Measurements from ENCODE around the gene VPS35. TPM values are rescaled to one million over a fixed set of nuclear protein-coding genes. Genes with fewer than 3 reads are reported as not detected.
A peak's percentile ranks its signal among the peaks of the same experiment; 100 is the strongest.

VPS35 gene
- total and polyA plus RNA-seq, 3 experiments from 2014 or later = 69.2 to 89.8 (median 89.0) TPM

DNA sequence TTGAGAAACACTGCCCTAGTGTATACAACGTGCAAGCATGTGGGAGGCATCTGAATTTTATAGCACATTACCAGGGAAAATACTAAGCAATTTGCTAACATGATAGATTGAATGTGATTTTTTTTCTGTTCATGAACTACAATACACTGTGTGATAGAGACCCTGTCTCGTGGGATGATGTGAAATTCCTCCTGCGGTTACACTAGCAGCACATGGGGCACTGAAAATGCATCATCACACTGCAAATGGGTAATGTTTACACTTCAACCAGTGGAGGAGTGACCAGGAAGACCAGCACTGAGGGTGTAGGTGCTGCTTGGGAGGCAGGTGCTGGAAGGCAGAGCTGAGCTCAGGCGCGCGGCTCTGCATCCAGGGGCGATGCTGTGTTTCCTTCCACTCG is 29.2 kb upstream of the VPS35 start:
- Histone ChIP-seq H3K4me3 (ENCODE audit: low read length) (no peak overlapping the region), H3K9me3 (ENCODE audit: low read length) (no peaks in the 10 kb centered on the region), H3K4me1 (ENCODE audit: insufficient read depth, low read length) (no peaks in the 10 kb centered on the region), H3K27ac (ENCODE audit: low read depth, low read length) (no peak overlapping the region), H3K36me3 (ENCODE audit: insufficient read depth, low read length) (no peaks in the 10 kb centered on the region), H3K27me3 (ENCODE audit: insufficient read depth, low read length, poor library complexity, severe bottlenecking) (no peaks in the 10 kb centered on the region)
- Mint-ChIP-seq H3K4me1 (no peaks in the 10 kb centered on the region), H3K9me3 (no peaks in the 10 kb centered on the region), H3K27me3 (peaks cover 0 to 5% of the 10 kb centered on the region in 2 donors), H3K36me3 (no peaks in the 10 kb centered on the region), H3K4me3 (no peak overlapping the region), H3K27ac (no peak overlapping the region)
- ChIA-PET POLR2A (no interaction called here), CTCF (no interaction called here)
- no peak for DNase-seq

DNA sequence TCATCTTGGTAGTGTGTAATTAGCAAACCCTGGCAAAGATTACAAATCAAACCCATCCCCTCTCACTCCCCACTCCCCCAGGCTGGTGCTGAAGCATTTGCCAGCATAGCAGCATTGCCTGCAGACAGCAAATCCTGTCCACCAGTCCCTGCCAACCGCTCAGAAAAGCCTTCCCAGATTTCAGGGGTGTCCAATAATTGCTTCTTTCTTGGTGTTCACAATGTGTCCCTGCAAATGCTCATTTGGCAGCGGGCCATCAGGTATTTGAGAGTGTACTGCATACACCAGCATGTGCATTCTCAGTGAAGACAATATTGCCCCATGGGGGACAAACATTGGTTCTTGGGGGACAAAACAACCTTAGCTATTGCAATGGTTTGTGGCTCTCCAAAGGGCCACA is 28.7 kb upstream of the VPS35 start:
- Histone ChIP-seq H3K4me1 (ENCODE audit: insufficient read depth, low read length) (no peaks in the 10 kb centered on the region), H3K36me3 (ENCODE audit: insufficient read depth, low read length) (no peaks in the 10 kb centered on the region), H3K27ac (ENCODE audit: low read depth, low read length) (no peak overlapping the region), H3K9me3 (ENCODE audit: low read length) (no peaks in the 10 kb centered on the region), H3K4me3 (ENCODE audit: low read length) (no peak overlapping the region), H3K27me3 (ENCODE audit: insufficient read depth, low read length, poor library complexity, severe bottlenecking) (no peaks in the 10 kb centered on the region)
- Mint-ChIP-seq H3K4me1 (no peaks in the 10 kb centered on the region), H3K36me3 (no peaks in the 10 kb centered on the region), H3K27me3 (peaks cover 0 to 5% of the 10 kb centered on the region in 2 donors), H3K4me3 (no peak overlapping the region), H3K9me3 (no peaks in the 10 kb centered on the region), H3K27ac (no peak overlapping the region)
- CTCF ChIA-PET = no interaction called here
- POLR2A ChIA-PET = no interaction called here
- DNase-seq = no peak

DNA sequence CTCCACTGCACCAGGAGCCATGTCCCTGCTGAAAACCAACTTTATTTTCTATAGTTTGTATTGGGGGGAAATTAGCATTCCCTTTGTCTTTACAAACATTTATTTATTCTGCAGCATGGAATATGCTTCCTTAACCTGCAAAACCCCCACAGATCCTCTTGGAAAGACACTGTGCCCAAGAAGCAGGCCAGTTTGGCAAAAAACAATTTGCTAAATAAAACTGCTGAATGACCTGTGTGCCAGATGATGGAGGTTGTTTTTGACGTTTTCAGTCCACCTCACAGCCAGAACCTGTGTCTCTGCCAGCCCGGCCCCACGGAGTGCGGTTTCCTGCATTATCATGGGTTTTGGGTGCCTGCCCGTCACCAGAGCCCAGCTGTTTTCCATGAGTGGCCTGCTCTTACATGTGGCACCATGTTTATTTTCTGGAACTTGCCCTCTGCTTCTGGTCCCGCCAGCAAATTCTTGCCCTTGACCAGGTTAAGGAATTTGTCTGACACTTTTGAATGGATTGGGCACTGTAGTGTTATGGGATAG is 26.9 kb upstream of the VPS35 start:
- ChIA-PET POLR2A (no interaction called here), CTCF (no interaction called here)
- Mint-ChIP-seq H3K27me3 (peaks cover 0 to 5% of the 10 kb centered on the region in 2 donors), H3K9me3 (no peaks in the 10 kb centered on the region), H3K4me3 (no peak overlapping the region), H3K36me3 (no peaks in the 10 kb centered on the region), H3K4me1 (no peaks in the 10 kb centered on the region), H3K27ac (no peak overlapping the region)
- Histone ChIP-seq H3K27me3 (ENCODE audit: insufficient read depth, low read length, poor library complexity, severe bottlenecking) (no peaks in the 10 kb centered on the region), H3K9me3 (ENCODE audit: low read length) (no peaks in the 10 kb centered on the region), H3K4me1 (ENCODE audit: insufficient read depth, low read length) (no peaks in the 10 kb centered on the region), H3K36me3 (ENCODE audit: insufficient read depth, low read length) (no peaks in the 10 kb centered on the region), H3K27ac (ENCODE audit: low read depth, low read length) (no peak overlapping the region), H3K4me3 (ENCODE audit: low read length) (no peak overlapping the region)
- DNase-seq = no peak

DNA sequence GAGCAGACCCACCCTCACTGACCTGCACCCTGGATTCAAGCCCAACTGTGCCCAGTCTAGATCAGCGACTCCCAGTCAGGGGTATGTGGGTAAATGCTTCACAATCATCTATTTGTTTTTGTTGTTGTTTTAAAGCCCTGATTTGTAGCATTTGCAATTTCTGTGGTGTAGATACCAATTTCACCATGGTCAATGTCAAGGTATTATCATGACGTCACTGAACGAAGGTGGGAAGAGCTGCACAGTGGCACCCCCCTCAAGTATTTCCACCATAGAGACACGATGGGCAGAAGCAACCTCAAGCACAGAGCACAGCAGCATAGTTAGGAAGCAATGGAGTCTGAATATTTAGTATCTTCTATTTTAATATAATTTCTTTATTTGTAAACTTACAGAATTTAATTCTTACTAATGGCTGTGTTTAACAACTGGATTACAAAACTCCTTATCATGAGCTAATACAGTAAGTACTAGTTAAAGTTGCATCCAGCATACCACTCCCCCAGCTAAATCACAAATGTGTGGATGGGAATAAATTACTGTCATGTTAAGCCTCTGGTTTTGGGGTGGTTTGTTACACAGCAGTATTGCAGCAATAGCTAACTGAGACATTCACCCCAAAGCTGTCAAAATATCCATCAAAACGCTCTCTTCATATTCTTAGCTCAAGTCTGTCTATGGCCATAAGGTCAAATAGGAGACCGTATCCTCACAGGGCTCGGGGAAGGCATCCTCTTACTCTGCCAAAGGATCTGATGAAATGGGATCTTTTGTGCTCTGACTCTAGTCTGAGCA is 26.0 kb upstream of the VPS35 start:
- no peak overlapping the region for H3K4me3 Mint-ChIP-seq
- H3K27ac Mint-ChIP-seq = no peak overlapping the region
- no peaks in the 10 kb centered on the region for H3K9me3 Mint-ChIP-seq
- POLR2A ChIA-PET = no interaction called here
- H3K27me3 ChIP-seq (ENCODE audit: insufficient read depth, low read length, poor library complexity, severe bottlenecking) = no peaks in the 10 kb centered on the region
- H3K4me3 ChIP-seq (ENCODE audit: low read length) = no peak overlapping the region
- DNase-seq = no peak
- no peak overlapping the region for H3K27ac ChIP-seq (ENCODE audit: low read depth, low read length)
- no peaks in the 10 kb centered on the region for H3K4me1 ChIP-seq (ENCODE audit: insufficient read depth, low read length)
- no peaks in the 10 kb centered on the region for H3K9me3 ChIP-seq (ENCODE audit: low read length)
- peaks cover 0 to 5% of the 10 kb centered on the region in 2 donors for H3K27me3 Mint-ChIP-seq
- CTCF ChIA-PET = no interaction called here
- H3K36me3 ChIP-seq (ENCODE audit: insufficient read depth, low read length) = no peaks in the 10 kb centered on the region
- H3K4me1 Mint-ChIP-seq = no peaks in the 10 kb centered on the region
- no peaks in the 10 kb centered on the region for H3K36me3 Mint-ChIP-seq

DNA sequence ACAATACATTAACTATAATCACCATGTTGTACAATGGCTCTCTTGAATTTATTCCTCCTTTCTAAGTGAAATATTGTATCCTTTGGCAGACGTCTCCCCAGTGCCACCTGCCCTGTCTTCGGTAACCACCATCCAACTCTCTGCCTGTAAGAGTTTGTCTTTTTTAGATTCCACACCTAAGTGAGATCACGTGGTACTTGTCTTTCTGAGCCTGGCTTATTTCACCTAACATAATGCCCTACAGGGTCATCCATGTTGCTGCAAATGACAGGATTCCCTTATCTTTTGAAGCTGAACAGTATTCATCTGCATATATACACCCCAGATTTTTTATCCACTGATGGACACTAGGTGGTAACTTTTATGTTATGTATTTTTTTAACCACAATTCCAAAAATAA is 24.7 kb upstream of the VPS35 start:
- no peaks in the 10 kb centered on the region for H3K9me3 Mint-ChIP-seq
- H3K27me3 Mint-ChIP-seq = peaks cover 0 to 5% of the 10 kb centered on the region in 2 donors
- DNase-seq = no peak
- H3K4me3 Mint-ChIP-seq = no peak overlapping the region
- no peaks in the 10 kb centered on the region for H3K4me1 Mint-ChIP-seq
- H3K27ac Mint-ChIP-seq = peak overlapping the region in 1 of 8 donors; percentile 24
- Histone ChIP-seq H3K36me3 (ENCODE audit: insufficient read depth, low read length) (no peaks in the 10 kb centered on the region), H3K4me3 (ENCODE audit: low read length) (no peak overlapping the region), H3K4me1 (ENCODE audit: insufficient read depth, low read length) (no peaks in the 10 kb centered on the region), H3K27ac (ENCODE audit: low read depth, low read length) (no peak overlapping the region), H3K27me3 (ENCODE audit: insufficient read depth, low read length, poor library complexity, severe bottlenecking) (no peaks in the 10 kb centered on the region), H3K9me3 (ENCODE audit: low read length) (no peaks in the 10 kb centered on the region)
- ChIA-PET CTCF (no interaction called here), POLR2A (no interaction called here)
- no peaks in the 10 kb centered on the region for H3K36me3 Mint-ChIP-seq

DNA sequence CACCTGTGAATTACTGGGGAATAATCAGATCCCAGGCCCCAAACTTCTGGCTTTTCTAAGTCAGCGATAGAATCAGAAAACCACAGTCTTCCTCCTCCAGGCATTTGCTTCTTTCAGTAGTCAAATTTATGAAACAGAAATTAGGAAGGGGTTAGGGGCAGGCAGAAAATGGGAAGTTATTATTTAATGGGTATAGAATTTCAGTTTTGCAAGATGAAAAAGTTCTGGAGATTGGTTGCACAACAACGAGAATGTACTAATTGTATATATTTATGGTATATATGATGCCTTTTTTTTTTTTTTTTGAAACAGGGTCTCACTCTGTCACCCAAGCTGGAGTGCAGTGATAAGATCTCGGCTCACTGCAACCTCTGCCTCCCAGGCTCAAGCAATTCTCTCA is 23.9 kb upstream of the VPS35 start:
- no peaks in the 10 kb centered on the region for H3K9me3 Mint-ChIP-seq
- Histone ChIP-seq H3K4me1 (ENCODE audit: insufficient read depth, low read length) (no peaks in the 10 kb centered on the region), H3K4me3 (ENCODE audit: low read length) (no peak overlapping the region), H3K27me3 (ENCODE audit: insufficient read depth, low read length, poor library complexity, severe bottlenecking) (no peaks in the 10 kb centered on the region), H3K36me3 (ENCODE audit: insufficient read depth, low read length) (no peaks in the 10 kb centered on the region), H3K9me3 (ENCODE audit: low read length) (no peaks in the 10 kb centered on the region), H3K27ac (ENCODE audit: low read depth, low read length) (no peak overlapping the region)
- no peaks in the 10 kb centered on the region for H3K4me1 Mint-ChIP-seq
- CTCF ChIA-PET = no interaction called here
- H3K27ac Mint-ChIP-seq = no peak overlapping the region
- no peak for DNase-seq
- H3K4me3 Mint-ChIP-seq = no peak overlapping the region
- no peaks in the 10 kb centered on the region for H3K36me3 Mint-ChIP-seq
- peaks cover 0 to 5% of the 10 kb centered on the region in 2 donors for H3K27me3 Mint-ChIP-seq
- POLR2A ChIA-PET = no interaction called here

DNA sequence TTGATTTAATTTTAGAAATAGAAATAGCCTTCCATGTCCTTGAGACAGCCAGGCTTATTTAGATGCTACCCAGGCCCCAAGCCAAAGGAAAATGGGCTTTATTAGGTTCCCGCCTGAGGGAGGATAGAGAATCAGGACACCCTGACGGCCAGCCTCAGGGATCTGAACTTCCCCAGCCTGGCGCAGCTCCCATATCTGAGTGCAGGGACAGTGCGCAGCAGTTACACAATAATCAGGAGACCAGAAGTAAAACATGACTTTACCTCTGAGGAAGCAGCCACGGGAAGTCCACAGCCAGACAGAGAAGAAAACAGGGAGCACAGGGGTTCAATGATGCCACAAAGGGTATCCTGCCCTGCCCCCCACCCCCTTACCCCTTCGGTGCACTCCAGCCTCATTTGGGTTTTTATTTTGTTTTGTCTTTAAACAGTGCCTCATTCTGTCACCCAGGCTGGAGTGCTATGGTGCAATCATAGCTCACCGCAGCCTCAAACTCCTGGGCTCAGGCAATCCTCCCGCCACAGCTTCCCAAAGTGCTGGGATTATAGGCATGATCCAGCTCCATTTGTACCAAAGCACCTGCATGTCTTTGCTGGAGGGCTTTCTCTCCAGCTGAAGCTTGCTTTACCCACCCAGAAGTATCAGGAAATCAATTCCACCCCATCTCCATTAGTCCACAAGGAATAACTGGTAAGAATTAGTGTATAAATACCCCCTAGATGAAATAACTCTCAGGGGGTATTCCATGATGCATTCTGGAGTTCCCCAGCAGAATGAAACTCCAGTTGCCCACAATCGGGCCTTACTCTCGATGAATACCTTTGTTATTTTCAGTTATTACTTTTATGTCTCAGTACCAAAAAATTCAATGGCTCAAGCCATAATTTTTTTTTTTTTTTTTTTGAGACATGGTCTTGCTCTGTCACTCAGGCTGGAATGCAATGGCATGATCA is 22.4 kb upstream of the VPS35 start:
- Histone ChIP-seq H3K27me3 (ENCODE audit: insufficient read depth, low read length, poor library complexity, severe bottlenecking) (no peaks in the 10 kb centered on the region), H3K9me3 (ENCODE audit: low read length) (no peaks in the 10 kb centered on the region), H3K36me3 (ENCODE audit: insufficient read depth, low read length) (no peaks in the 10 kb centered on the region), H3K27ac (ENCODE audit: low read depth, low read length) (no peak overlapping the region), H3K4me1 (ENCODE audit: insufficient read depth, low read length) (no peaks in the 10 kb centered on the region), H3K4me3 (ENCODE audit: low read length) (no peak overlapping the region)
- no peak for DNase-seq
- no peak overlapping the region for H3K27ac Mint-ChIP-seq
- no peaks in the 10 kb centered on the region for H3K36me3 Mint-ChIP-seq
- ChIA-PET POLR2A (interaction anchor here (0.7 kb wide), 1 partner anchor 12 kb away, joined by 4 read pairs; no protein-coding TSS in a partner anchor), CTCF (no interaction called here)
- no peaks in the 10 kb centered on the region for H3K9me3 Mint-ChIP-seq
- peaks cover 0 to 5% of the 10 kb centered on the region in 2 donors for H3K27me3 Mint-ChIP-seq
- H3K4me3 Mint-ChIP-seq = no peak overlapping the region
- no peaks in the 10 kb centered on the region for H3K4me1 Mint-ChIP-seq

DNA sequence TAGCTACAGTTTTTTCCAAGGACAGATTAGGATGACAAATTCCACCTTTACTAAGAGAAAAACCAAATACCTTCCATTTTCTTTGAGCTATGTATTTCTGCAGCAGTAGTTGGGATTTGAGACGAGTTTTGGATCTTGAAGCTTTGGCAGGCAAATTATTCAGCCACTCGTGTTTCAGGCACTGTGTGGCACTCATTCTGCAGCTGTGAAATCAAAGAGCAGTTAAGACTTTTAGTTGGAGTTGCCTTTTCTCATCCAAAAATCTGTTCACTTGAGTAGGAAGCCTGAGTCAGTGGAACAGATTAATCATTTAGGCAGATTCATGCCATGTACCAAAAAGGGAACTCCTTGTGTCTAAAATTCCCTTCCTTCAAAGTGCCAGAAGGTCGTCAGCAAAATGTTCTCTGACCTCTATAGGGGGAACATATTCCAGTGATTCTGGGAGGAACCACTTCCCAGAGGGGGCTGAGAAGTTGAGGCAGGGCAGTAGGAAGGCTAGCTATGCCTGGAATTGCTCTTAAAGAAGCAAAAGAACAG is 20.6 kb upstream of the VPS35 start:
- no peak overlapping the region for H3K4me3 ChIP-seq (ENCODE audit: low read length)
- no peaks in the 10 kb centered on the region for H3K4me1 ChIP-seq (ENCODE audit: insufficient read depth, low read length)
- no peak for DNase-seq
- H3K27me3 ChIP-seq (ENCODE audit: insufficient read depth, low read length, poor library complexity, severe bottlenecking) = no peaks in the 10 kb centered on the region
- POLR2A ChIA-PET = no interaction called here
- no peaks in the 10 kb centered on the region for H3K9me3 ChIP-seq (ENCODE audit: low read length)
- no peaks in the 10 kb centered on the region for H3K27me3 Mint-ChIP-seq
- H3K36me3 Mint-ChIP-seq = no peaks in the 10 kb centered on the region
- H3K27ac ChIP-seq (ENCODE audit: low read depth, low read length) = no peak overlapping the region
- no peaks in the 10 kb centered on the region for H3K4me1 Mint-ChIP-seq
- CTCF ChIA-PET = interaction anchor here (1.2 kb wide), 1 partner anchor 36 kb away, joined by 3 read pairs; no protein-coding TSS in a partner anchor
- H3K36me3 ChIP-seq (ENCODE audit: insufficient read depth, low read length) = no peaks in the 10 kb centered on the region
- no peak overlapping the region for H3K27ac Mint-ChIP-seq
- no peaks in the 10 kb centered on the region for H3K9me3 Mint-ChIP-seq
- H3K4me3 Mint-ChIP-seq = no peak overlapping the region

Data from CD8-positive, alpha-beta memory T cell (primary cell).